Adrenal gland (tissue), 12 donors: ENCODE data around the gene C6orf15. TPM values are rescaled to one million over a fixed set of nuclear protein-coding genes. Genes with fewer than 3 reads are reported as not detected.

Experiments used
- DNase-seq, 7 donors: peaks; one replicate each; pipeline ENCODE4 v3.0.0-alpha.2; 2019 to 2020
- H3K27ac ChIP-seq, 5 donors: fragments of 200-600 bp; sonication (generic) in 4 of 5; 1 replicate in 3 of 5; 2 replicates in 2 of 5; pipeline versions ENCODE4 v1.5.1 to v1.8.0; 2016 to 2020; ENCODE audit warnings: mild to moderate bottlenecking in 1 of 5
- H3K27me3 ChIP-seq: fragments of 200-600 bp; 2 replicates; pipeline ENCODE4 v1.8.0; 2021
- H3K36me3 ChIP-seq, 2 donors: fragments of 200-600 bp; replicated peaks in 1 of 2; 1 replicate in 1 of 2; 2 replicates in 1 of 2; pipeline versions ENCODE4 v1.5.1 to v1.8.0; 2018 to 2022
- H3K4me1 ChIP-seq, 2 donors: fragments of 200-600 bp; replicated peaks in 1 of 2; 1 replicate in 1 of 2; 2 replicates in 1 of 2; pipeline versions ENCODE4 v1.5.1 to v1.8.0; 2018 to 2021
- H3K4me3 ChIP-seq, 4 donors: fragments of 200-600 bp; sonication (generic) in 3 of 4; one replicate each; pipeline ENCODE4 v1.5.1; 2016 to 2018
- H3K9me3 ChIP-seq, 3 donors: fragments of 200-600 bp; sonication (generic) in 1 of 3; replicated peaks in 1 of 3; 1 replicate in 2 of 3; 2 replicates in 1 of 3; pipeline versions ENCODE4 v1.5.1 to v1.8.0; 2016 to 2021
- CTCF ChIP-seq, 6 experiments: fragments of 450-650 bp in 4 of 6; fragments of 200-600 bp in 2 of 6; sonication (generic) in 1 of 6; IDR thresholded peaks; 1 replicate in 5 of 6; 2 replicates in 1 of 6; pipeline versions ENCODE4 v1.5.1 to v1.8.0; 2016 to 2021; ENCODE audit warnings: antibody characterized with exemption in 6 of 6, mild to moderate bottlenecking in 2 of 6, moderate library complexity in 1 of 6
- POLR2A ChIP-seq, 2 donors: fragments of 450-650 bp; IDR thresholded peaks; one replicate each; pipeline ENCODE4 v1.6.1; 2017; ENCODE audit warnings: antibody characterized with exemption in 2 of 2, mild to moderate bottlenecking in 2 of 2, moderate library complexity in 1 of 2
- WGBS, 4 donors: extraction: QIAGEN DNeasy Blood & Tissue Kit in 2 of 4; methylation state at CpG; one replicate each; pipeline versions ENCODE4 v1.1.5 to v1.1.7; 2013 to 2017; 5-methylcytosine and 5-hydroxymethylcytosine counted together
- intact Hi-C, 2 donors: fragments of 100-400 bp; cut with DNase I; formaldehyde crosslinking; loops; one replicate each; pipeline versions ENCODE4 v1.14.1 to v1.15.0; 2022 to 2023
- polyA plus RNA-seq, 3 donors: library from polyadenylated mRNA; stranded (reverse); fragments of 200-250 nt in 2 of 3; fragments of 350-450 nt in 1 of 3; fragmentation: Illumina TruSeq in 1 of 3; extraction: RNeasy Lipid Tissue Mini Kit (QIAGEN cat#74804) in 1 of 3; gene quantifications; one replicate each; pipeline ENCODE4 v1.2.3, GENCODE V29; 2013 to 2014
- total RNA-seq, 9 donors: library from RNA; depleted of rRNA in 4 of 9; stranded (reverse); fragments of >200 nt in 4 of 9; fragments of 120-200 nt in 1 of 9; fragmentation: NEBNext Ultra II Directional in 1 of 9; extraction: Animal tissue kit (Norgen Biotek cat#: 25700) in 1 of 9; gene quantifications; one replicate each; pipeline versions ENCODE4 v1.1.0 to v1.2.4, GENCODE V29; 2013 to 2023
- donor health status: healthy with polysubstance abuse.
- donor health status: Bipolar disorder and iron deficiency.
- donor health status: DM: yes; HTN: yes; CAD: no.
- donor health status: DM: no; HTN: no; CAD: no.
- donor health status: DM: no; HTN: no; CAD: no.
- donor health status: DM: yes; HTN: yes; CAD: no.

C6orf15 gene
- total and polyA plus RNA-seq, 12 donors = not detected

GRCh38 chr6:31087494-31088089 is 24.8 kb downstream of the C6orf15 start:
- 12% methylated on average over 14 of the region's 14 CpGs for WGBS, 4 donors
- Histone ChIP-seq H3K27me3 (no peaks in the 10 kb centered on the region), H3K4me1 (no peaks in the 10 kb centered on the region), H3K4me3 (no peak overlapping the region), H3K9me3 (no peaks in the 10 kb centered on the region), H3K36me3 (no peaks in the 10 kb centered on the region), H3K27ac (no peak overlapping the region)
- DNase-seq = peak; percentile 69 to 95 (median 89)
- intact Hi-C loops = no loop called here
- TF ChIP-seq CTCF (IDR thresholded peaks at IDR 0.05) (peak; percentile 63 to 80 (median 78)), POLR2A (IDR thresholded peaks at IDR 0.05) (no peak)

- TF ChIP-seq CTCF (IDR thresholded peaks at IDR 0.05) (no peak), POLR2A (IDR thresholded peaks at IDR 0.05) (no peak)
- intact Hi-C loops = no loop called here
- Histone ChIP-seq H3K36me3 (no peaks in the 10 kb centered on the region), H3K4me1 (no peaks in the 10 kb centered on the region), H3K4me3 (no peak overlapping the region), H3K27ac (peak overlapping the region in 1 of 5 donors; percentile 66), H3K27me3 (no peaks in the 10 kb centered on the region), H3K9me3 (no peaks in the 10 kb centered on the region)
- 31 to 34% (median 34%) methylated on average over 7 of the region's 7 CpGs for WGBS, 4 donors
- no peak for DNase-seq
Measured at GRCh38 chr6:31086788-31087440, 25.5 kb downstream of the C6orf15 start.

GRCh38 chr6:31083742-31084354 is 28.5 kb downstream of the C6orf15 start:
- H3K4me1 ChIP-seq = peaks cover 0 to 3% of the 10 kb centered on the region in 2 donors
- no peak overlapping the region for H3K4me3 ChIP-seq
- 34 to 53% (median 51%) methylated on average over 7 to 8 of the region's 8 CpGs for WGBS, 4 donors
- intact Hi-C loops = loop anchor here in 1 of 2 donors (5.0 kb wide), 1 partner anchor 257 kb away; no protein-coding TSS in a partner anchor
- no peaks in the 10 kb centered on the region for H3K36me3 ChIP-seq
- no peak overlapping the region for H3K27ac ChIP-seq
- H3K9me3 ChIP-seq = no peaks in the 10 kb centered on the region
- DNase-seq = peak in 4 of 7 donors; percentile 26 to 43 (median 34)
- TF ChIP-seq CTCF (IDR thresholded peaks at IDR 0.05) = peak in 2 of 6 experiments; percentile 15 to 29
- TF ChIP-seq POLR2A (IDR thresholded peaks at IDR 0.05) = no peak
- no peaks in the 10 kb centered on the region for H3K27me3 ChIP-seq

GRCh38 chr6:31081872-31082271 is 30.5 kb downstream of the C6orf15 start:
- no peaks in the 10 kb centered on the region for H3K9me3 ChIP-seq
- 74 to 95% (median 83%) methylated on average over 6 of the region's 6 CpGs for WGBS, 4 donors
- no peak for DNase-seq
- no peaks in the 10 kb centered on the region for H3K36me3 ChIP-seq
- no peaks in the 10 kb centered on the region for H3K27me3 ChIP-seq
- peaks cover 0 to 3% of the 10 kb centered on the region in 2 donors for H3K4me1 ChIP-seq
- no peak overlapping the region for H3K27ac ChIP-seq
- H3K4me3 ChIP-seq = no peak overlapping the region
- intact Hi-C loops = loop anchor here in 1 of 2 donors (5.0 kb wide), 1 partner anchor 255 kb away; no protein-coding TSS in a partner anchor
- TF ChIP-seq POLR2A (IDR thresholded peaks at IDR 0.05) = no peak
- no peak for TF ChIP-seq CTCF (IDR thresholded peaks at IDR 0.05)
